GM03348 (cell line): ENCODE measurements around the gene CDCP2.
A peak's percentile ranks its signal among the peaks of the same experiment; 100 is the strongest.

Experiments
- DNase-seq: peaks from one replicate; pipeline ENCODE4 v3.0.0; 2012; ENCODE audit warnings: low spot score

The CDCP2 gene

DNA sequence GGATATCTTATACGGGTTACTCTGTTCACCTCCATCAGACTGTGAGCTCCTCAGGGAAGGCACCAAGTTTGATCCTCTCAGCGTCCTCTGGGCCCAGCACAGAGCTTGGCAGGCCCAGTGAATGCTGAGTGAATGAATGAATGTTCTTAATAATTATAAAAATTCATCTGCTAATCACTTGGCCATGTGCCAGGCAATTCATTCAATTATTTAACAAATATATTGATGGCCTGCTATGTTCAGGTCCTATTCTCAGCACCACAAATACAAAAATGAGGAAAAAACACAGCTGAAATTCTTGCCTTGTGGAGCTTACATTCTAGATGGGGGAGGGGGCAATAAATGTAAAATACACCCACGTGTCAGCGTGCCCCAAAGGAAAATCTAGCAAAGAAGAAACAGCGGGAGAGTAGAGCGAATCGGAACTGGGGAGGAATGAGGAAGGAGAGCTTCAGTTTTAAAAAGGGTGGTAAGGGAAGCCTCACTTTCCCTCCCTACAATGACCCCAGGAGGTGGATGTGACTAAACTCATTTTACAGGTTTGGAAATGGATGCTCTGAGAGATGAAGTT lies 15.8 kb downstream of the CDCP2 start:
- no peak for DNase-seq

DNA sequence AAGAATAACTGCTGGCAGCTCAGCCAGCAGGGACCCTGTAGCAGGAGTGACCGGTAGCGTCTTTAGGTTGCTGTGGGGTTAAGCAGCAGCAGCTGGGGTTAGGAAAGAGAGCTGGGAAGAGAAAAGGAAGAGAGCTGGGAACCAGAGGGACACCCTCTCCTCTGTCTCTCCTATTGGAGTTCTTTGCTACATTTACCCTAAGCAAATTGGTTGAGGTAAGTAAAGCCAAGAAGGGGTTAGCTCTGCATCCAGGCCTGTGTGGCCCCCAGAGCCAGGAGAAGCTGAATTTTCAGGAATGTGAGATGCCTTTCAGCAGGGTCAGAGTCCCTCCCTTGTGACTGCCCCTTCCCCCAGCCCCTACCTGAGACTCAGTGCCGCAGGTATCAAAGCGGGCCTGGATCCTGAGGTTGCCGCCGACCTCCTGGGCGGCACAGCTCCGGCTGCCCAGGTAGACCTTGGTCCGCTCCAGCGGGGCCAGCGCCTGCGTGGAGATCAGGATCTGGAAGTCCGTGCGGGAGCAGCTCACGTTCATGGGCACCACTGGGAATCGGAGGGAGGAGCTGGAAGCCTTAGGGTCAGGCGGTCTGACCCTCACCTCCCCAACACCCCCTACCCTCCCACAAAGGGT lies 16.4 kb downstream of the CDCP2 start:
- DNase-seq = no peak

DNA sequence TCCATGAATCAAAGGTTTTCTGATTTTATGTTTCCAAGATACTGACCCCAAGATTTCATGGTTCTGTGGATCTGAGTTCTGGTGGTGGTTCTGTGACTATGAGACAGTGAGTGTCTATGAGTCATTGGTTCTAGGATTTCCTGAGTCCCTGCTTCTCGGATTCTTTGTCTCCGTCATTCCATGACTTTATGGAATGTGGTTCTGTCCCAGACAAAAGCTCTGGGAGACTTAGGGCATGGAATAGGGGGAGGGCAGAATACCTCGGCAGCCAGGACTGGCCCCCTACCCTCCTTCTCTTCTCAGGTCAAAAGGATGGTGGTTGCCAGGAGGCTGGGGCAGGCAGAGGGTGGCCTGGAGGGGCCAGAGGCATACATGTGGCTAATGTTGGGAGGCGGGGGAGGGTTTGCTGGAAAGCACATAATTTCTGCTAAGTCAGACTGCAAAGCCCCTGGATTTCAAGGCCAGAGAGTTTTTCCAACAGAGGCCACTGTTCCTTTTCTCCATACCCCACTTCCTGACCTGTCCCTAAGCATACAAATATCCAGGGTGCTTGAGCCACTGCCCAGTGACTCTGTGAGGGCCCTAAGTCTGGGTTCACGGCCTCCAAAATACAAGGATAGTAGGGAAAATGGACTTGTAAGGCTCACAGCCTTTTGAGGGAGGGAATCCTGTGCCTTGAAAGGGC lies 17.2 kb downstream of the CDCP2 start:
- DNase-seq = no peak

DNA sequence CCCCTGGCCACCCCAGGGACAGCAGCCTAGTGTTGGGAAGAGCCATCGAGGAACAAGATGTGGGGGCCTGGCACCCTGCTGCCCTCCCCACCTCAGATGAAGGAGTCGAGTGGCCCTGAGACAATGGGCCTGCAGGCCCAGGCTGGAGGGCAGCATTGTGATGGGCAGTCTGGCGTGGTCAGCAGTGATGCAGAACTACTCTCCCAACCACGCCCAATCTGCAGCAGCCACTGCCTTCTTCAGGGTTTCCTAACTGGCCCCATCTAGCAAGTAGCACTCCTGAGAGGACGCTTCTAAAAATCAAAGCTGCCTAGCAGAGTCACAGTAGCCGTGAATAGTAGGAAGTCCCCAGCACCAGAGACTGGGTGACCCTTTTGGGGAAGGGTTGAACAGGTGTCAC lies 18.5 kb downstream of the CDCP2 start:
- DNase-seq = no peak

DNA sequence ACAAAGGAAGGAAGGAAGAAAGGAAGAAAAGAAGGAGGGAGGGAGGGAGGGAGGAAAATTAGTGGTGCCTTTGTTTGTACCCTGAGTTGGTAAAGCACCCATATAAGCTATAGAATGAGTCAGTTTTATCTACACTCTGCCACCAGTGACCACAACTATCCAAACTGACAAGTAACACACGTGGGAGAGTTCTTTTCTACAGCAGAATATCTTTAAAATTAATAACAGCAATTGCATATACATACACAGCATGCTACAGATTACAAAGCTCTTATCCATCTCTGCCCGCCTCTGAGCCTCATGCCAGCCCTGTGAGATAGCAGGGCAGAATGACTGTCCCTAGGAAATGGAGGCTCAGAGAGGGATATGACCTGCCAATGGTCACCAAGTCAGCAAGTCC lies 20.3 kb downstream of the CDCP2 start:
- no peak for DNase-seq

DNA sequence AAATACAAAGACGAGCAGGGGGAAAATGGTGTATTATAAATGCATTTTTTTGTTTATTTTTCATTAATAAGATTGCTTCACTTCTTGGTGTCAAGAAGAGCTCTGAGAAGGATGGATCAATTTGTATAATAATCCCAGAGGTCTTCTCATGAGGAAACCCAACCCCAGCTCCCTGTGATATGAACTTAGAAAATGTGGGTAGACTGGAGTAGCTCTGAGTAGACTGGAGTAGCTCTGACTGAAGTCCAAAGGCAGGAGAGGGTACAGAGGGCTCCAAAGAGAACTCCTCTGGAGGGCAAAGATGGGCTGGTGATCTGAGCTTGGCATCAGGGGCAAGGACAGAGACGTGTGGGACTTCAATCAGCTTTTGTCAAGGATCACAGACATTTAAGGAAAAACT lies 21.4 kb downstream of the CDCP2 start:
- DNase-seq = no peak

DNA sequence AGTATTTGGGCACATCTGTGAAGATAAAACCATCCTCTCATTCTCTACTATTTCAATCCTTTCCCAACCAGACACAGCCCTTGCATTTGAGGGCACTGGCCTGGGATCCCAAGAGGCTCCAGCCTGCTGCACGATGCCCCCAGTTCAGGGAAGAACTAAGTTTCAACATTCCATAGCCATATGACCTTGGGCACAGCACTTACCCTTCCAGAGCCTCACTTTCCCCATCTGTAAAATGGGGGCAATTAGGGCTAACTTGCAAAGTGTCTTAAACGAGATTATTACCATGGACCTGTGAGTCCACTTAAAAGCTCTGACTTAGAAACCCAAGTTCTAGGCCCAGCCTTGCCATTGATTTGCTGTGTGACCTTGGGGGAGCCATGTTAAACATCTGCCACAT lies 22.9 kb downstream of the CDCP2 start:
- no peak for DNase-seq

DNA sequence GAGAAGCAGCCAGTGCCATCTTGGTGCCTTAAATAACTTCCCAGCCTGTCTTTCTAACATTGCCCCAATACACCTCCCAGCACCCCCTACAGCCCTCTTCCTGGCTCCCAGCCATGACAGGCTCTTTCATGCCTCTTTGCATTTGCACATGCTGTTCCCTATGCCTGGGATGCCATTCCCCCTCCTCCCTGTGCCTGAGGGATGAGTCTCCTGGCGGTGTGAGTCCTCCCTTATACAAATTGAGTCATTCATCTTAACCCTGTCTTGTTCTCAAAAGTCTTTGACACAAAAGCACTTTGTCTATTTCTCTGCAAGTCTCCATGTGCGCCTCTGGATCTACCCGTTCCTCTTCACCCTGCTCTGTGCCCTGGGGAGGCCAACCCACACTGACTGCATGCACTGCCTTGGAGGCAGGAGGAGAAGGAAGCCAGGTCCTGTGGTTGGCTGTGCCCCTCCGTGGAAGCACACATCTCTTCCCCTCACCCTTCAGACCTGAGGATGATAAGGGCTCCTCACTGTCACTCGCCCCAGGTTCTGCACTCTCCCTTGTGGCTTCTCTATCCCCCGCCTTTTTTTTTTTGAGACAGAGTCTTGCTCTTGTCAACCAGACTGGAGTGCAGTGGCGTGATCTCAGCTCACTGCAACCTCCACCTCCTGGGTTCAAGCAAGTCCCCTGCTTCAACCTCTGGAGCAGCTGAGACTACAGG lies 25.1 kb downstream of the CDCP2 start:
- no peak for DNase-seq

DNA sequence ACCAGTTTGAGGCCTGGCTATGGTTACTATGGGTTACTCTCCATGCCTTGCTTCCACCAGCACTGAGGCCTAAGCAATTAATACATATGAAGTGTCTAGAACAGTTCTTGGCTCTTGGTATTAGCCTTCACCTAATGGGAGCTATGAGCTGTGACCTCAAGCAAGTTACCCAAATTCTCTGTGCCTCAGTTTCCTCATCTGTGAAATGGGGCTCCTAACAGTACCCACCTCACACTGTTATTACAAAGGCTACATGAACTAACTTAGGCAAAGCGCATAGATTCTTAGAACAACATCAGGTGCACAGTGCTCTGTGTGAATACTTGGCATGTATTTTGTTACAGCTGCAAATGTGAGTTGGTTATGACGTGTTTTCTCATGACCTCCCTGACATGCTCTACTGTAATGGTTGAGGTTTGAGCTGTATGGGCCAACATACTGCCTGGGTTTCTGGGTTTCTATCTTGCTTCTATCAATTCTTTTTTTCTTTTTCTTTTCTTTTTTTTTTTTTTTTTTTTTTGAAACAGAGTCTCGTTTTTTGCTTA lies 26.5 kb downstream of the CDCP2 start:
- DNase-seq = no peak

DNA sequence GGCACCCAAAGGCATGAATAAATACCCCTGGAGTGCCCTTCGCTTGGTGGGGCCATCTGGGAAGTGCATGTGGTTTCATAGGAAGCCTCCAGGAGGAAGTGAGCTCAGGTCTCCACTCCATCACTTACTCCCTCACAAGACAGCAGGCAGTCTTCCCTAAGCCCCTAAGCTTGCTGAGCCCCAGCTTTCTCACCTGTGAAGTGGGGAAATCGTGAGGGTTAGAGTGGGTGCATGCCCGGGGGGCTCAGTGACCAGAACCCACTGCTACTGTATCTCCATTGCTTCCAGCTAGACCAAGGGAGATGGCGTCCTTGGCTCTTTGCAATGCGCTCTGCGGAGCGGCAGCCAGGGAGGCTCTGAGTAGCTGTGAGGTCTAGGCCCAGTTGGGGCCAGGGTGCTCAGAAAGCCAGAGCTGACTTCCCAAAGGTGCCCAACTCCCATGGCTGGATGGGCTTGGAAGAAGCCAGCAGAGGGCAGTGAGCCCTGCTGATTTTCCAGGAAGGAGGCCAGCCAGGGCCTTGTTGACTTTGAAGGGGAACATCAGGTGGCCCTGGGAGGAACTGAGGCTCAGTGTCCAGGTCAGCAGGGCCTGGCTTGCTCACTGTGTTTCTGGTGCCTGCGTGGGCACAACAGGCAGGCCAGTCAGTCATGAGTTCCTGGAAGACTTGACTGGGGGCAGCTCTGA lies 27.3 kb downstream of the CDCP2 start:
- peak; percentile 31 for DNase-seq

DNA sequence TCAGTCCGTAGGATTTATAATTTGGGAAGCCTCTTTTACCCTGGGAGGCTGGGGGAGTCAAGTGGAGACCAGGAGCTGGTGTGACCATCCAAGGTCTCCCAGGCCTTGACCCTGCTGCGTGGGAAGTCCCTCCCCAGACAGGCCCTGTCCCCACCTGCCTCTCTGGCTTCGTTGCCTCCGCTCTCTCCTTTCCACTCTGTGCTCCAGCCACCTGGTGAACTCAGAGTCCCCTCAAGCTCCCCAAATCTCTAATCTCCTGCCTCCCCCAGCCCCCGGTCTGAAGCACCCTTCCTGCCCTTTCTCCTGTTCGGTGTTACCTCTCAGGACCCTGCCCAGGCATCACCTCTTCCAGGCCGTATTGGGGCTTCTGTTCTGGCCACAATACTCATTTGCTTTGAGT lies 27.9 kb downstream of the CDCP2 start:
- no peak for DNase-seq

DNA sequence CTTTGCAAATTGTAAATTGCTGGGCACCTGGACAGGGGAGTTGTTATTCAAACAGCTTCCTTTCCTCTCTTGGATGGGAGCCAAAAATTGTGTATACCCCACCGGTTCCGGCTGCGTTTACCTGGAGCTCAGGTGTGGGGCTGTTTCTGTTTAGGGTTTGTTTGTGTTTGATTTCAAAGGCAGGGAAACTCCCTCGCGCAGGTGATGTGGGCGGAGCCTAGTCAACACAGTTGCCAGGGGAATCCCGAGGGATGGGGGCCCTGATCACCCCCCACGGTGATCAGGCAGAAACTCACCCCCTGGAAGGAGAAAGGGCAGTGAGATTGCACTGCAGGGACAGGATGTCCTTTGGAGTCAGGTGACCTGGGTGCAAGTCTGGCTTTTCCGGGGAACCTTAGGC lies 28.3 kb downstream of the CDCP2 start:
- no peak for DNase-seq

DNA sequence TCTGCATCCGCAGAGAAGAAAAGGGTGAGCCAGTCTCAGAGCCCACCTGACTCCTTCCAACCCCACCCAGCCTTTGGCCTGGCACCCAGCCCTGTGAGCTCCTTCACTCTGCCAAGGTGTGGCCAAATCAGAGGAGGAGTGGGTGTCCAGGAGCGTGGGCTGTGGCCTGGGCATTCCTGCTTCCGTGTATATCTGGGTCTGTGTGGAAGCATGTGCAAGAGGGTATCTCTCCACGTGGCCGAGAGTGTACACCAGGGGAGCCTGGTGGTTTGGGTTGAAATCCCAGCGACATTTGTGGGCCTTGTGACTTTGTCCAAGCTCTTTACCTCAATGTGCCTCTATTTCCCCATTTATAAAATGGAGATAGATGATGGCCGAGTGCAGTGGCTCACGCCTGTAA lies 29.8 kb downstream of the CDCP2 start:
- no peak for DNase-seq

DNA sequence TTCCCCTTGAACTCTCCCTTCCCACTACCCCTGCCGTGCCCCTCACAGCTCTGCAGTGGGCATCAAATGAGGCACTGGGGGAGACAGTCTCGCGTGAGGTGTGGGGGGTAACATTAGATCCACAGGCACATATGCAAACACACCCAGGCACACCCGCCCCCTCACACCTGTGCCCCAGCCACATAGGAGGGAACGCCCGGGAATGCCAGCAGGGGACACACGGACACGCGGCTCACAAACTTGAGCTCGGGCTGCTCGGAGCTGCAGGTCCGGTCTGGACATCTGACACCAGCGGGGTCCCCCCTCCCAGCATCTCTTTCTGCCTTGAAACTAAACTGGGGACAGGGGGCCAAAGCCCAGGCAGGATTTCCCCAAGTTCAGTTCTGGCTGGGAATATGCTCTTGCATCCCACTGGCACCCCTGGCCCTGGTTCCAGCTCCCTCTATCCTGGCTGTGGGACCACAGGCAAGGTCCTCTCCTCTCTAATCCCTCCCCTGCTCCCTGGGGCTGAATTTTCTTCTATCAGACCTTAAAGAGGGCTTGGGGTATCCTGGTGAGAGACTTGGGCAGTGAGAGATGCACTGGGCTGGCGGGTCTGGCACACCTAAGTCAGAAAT lies 30.6 kb downstream of the CDCP2 start:
- no peak for DNase-seq

DNA sequence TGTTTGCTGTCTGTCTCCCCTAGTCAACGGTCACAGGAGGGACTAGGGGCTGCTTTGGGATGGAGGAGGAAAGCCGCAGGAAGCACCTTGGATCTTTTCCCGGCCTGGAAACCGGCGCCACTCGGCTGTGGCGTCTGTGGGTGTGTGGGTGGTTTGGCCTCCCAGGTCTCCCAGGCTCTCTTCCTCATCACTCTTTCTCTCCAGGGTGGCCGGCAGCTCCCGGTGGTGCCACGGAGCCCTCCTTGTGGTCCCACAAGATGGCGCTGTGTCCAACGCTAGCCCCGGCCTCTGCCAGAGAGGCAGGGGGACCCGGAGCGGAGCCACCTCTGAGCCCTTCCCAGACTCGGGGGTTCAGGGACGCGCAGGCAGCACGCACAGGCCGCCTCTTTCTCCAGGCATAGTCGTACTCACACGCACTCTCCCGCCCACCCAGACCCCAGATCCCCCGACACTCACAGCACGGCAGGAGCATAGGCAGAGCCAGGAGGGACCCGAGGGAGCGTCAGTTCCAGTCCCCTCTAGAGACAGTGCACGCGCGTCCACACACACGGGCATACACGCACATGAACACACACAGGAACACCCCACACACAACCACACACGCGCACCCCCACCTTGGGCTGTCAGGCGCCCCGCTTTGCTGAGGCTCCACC lies 31.2 kb downstream of the CDCP2 start:
- peak; percentile 94 for DNase-seq

DNA sequence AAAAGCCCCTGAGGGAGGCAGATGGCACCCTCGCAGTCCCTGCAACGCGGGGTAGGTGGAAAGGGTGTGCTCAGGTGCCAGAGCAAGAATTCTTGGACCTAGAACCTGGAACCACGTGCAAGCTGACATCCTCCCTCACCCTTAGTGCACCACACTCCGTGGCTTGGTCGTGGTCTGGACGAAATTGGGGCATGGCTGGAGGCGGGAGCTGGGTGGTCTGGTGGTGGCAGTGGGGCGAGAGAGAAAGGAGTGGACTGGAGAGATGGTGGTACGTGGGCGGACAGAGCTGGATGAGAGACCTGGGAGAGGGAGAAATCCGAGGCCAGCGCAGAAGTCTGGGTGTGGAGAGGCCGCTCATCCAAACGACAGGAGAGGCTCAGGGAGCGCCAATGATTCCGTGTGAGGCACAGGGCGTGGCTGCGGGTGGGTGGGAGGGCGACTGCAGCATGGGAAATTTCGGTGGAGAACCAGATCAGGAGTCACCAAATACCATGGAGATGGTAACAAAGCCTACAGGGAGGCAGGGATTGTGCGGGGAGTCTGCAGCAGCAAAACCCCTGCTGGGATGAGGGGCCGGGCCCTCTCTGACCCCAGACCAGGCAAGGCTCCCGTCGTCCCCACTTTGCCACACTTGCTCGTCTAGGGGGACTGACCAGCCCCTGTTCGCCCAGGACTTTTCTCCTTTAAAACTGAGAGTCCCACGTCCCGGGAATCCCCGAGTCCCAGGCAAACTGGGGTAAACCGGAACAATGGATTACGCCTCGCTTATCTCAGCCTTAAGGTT lies 31.9 kb downstream of the CDCP2 start:
- DNase-seq = no peak

DNA sequence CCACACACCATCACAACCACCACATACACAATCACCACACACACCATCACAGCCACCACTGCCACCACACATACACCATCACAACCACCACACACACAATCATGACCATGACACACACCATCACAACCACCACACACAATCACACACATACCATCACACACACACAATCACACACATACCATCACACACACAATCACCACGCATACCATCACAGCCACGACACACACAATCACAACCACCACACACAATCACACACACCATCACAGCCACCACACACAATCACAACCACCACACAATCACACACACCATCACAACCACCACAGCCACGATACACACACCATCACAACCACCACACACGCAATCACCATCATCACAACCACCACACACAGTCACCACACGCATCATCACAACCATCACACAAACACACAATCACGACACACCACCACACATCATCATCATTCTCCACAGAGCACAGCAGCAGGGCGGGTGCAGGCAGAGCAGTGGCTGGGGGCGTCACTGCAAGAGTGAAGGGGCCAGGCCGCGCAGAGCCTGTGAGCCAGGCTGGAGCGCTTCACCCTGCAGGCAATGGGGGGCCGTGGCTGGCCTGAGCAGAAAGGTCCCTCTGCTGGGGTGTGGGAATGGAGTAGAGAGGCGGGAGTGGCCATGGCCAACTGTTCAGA lies 32.6 kb downstream of the CDCP2 start:
- DNase-seq = no peak

DNA sequence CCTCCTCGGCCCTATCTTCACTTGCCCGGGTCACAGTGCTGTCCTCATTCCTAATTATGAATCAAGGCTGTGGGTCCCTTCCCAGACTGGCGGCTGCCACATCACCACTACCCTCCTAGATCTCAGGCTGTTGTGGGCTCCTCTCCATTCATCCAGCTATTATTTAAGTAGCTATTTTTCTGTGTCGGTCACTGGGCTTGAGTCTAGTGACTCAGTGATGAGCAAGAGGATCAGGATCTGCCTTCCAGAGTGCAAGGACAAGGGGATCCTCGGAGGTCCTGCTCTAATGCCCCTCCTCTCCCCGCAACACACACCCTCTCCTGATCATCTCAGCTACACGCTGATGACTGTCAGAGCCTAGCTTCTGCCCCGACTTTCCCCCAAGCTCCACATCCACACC lies 34.1 kb downstream of the CDCP2 start:
- DNase-seq = peak; percentile 85

DNA sequence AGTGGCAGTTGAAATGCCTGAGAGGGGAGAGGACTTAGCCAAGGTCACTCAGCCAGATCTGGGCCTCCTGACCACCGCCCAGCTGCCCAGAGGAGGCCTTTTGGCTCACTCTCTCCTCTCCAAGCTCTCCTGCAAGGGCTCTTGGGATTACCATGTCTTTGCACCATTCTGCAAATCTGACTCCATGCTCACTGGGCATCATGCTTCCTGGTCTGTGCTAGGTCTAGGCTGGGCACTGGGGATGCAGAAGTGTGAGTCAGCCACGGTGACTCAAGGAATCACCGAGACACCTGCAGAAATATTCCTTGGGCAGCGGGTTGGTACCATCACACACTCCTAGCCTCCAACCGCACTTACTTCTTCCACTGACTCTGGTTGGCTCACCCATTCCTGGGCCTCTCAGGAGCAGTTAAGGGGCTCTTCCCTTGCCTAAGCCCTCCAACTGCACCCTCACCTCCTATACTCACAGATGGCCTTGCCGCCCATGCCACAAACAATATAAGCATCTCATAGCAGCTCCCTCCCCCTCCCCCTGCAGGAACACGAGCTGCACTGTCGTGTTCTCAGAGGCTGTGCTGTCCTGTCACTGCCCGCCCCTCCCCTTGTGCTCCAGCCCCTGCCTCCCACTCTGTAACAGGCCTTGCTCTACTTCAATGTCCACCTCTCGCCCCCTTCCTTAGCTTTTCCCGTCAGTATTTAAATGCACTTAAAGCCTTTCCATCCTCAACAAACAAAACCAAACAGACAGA lies 34.8 kb downstream of the CDCP2 start:
- DNase-seq = no peak
